GM21786 (cell line): ENCODE measurements around the gene CENPU.
A peak's percentile ranks its signal among the peaks of the same experiment; 100 is the strongest.
"Not testable (repeated sequence)": the region's sequence is repeated elsewhere in the genome, so short reads cannot be mapped to it uniquely, and the experiment has no call there.

ENCODE experiments used
- ATAC-seq: cut with Tn5 transposase; IDR thresholded peaks from one replicate; pipeline ENCODE4 v1.9.1; 2021; ENCODE audit not compliant: unreplicated experiment

CENPU gene

GRCh38 chr4:184668511-184669114, 65.3 kb downstream of the CENPU start:
- ATAC-seq = no peak

- no peak for ATAC-seq
These were observed 65.8 kb downstream of the CENPU start for GRCh38 chr4:184668096-184668495.

DNA sequence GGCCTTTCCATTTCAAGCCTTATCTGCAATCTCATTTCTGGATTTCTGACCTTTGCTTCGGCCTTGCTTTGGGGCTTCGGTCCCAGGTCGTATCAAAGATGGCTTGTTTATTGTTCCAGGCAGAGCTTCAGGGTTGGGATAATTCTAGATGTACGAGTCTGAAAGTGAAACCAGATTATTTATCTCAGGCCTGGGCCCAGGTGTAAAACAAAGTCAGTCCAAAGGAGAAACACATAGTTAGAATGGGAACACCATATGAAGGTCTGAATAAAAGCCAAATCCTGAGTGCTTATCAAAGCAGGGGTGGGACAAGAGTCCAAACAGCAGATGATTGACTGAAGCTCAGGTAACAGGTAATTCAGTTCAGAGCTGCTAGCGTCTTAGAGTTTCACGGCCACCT, 67.2 kb downstream of the CENPU start:
- no peak for ATAC-seq

DNA sequence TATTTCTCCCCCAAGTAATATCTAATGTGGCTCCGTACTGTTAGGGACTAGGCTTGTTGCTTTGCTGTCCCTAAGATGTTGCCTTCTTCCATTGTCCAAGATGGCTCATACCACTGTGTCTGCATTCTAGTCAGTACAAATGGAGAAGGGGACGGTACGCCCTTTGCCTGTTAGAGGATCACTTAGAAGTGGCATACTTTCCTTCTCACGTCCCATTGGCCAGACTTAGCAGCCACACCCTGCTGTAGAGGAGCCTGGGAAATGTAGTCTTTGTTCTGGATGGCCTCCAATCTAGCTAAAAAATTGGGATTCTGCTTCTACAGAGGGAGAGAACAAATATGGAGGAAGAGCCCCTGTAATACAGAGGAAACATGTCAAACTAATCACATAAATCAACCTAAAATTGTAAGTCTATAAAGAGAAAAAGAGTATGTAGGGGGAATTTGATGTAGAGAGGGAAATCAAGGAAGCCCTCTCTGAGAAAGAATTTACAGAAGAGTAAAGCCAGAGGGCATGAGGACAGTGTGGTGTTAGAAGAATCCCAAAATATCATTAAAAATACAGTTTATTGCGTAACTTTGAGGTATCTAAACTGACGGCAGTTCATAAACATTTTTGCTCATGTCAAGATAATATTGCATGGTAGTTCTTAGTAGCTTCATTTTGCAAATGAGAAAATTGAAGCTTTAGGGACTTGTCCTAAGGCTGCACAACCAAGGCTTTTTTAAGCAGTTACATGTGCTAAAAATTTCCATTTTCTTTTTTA, 69.3 kb downstream of the CENPU start:
- no peak for ATAC-seq

DNA sequence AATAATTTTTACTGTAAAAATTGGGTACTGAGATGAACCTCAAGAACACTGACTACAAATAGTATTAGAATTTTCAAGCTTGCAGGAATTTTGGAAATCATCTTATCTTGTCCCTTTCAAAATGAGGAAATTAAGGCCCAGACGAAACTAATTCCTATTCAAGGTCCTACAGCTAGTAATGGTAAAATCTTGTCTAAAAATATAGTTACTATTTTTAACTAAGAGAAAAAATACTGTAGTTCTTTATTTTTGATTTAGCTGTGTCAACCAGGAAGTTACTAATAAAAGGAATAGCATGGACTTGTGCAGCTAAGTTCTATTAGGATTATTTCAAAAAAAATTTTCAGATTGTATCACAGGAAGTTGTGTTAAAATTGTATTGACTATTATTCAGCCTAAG, 71.7 kb downstream of the CENPU start:
- ATAC-seq = no peak

- ATAC-seq = no peak
These were observed 72.9 kb downstream of the CENPU start for GRCh38 chr4:184660978-184661377.

DNA sequence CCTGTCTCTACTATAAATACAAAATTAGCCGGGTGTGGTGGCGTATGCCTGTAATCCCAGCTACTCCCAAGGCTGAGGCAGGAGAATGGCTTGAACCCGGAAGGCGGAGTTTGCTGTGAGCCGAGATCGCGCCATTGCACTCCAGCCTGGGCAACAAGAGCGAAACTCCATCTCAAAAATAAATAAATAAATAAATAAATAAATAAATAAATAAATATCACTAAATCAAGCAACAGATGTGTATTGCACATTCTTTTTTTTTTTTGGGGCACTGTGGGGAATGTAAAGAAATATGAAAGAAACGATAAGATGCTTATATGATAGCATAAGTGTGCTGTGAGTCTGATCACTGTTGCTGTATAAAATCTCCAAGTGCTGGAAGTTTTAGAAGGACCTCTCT, 76.1 kb downstream of the CENPU start:
- ATAC-seq = not testable (repeated sequence)

DNA sequence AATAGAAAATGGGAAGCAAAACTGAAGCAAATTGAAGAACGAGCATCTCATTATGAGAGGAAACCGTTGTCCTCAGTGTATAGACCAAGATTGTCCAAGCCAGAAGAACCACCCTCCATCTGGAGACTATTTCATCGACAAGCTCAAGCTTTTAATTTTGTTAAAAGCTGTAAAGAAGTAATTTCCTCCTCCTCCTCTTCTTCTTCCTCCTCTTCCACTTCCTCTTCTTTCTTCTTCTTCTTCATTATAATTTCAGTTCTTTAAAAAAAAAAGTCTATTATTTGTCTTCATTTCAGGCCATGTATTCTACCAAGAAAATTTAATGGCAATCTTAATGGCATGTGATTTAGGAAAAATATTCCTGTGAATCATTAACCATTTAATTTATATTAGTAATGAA, 76.8 kb downstream of the CENPU start:
- ATAC-seq = no peak

DNA sequence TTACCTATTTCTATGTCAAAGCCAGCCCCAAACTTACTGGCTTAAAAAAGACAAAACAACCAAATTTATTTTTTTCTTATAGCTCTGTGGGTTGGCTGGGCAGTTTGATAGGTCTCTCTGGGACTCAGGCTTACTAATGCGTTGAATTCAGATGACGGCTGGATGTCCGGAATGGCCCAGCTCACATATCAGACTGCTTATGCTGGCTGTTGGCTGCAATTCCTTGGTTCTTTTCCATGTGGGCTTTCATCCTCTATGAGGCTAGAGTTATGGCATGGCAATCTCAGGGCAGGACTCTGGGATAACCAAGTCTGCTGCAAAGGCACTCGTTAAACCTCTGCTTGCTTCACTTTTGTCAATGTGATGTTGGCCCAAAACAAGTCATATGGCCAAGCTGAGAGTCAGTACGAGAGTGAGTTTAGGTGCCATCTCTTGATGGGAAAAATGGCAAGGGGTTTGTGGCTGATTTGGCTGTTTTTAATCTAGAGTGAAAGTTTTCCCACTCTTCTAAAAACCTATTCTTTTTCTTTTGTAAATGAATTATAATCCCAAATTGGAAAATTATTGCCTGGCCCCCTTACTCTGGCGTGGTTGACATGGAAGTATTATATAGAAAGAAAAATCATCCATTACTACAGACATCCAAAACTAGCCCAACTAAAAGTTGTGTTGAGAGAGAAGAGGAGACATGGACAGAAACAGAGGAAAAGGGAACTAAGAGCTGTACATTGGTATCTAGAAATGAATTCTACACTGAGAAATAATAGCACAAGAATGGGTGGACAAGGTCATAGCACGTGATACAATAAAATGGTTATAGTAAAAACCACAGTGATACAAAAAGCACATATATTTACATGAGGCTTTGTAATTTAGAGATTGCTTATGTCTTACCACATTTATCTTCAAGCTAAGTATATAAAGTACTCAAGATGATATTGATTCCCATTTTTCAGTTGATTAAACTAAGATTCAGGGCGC, 77.7 kb downstream of the CENPU start:
- no peak for ATAC-seq

DNA sequence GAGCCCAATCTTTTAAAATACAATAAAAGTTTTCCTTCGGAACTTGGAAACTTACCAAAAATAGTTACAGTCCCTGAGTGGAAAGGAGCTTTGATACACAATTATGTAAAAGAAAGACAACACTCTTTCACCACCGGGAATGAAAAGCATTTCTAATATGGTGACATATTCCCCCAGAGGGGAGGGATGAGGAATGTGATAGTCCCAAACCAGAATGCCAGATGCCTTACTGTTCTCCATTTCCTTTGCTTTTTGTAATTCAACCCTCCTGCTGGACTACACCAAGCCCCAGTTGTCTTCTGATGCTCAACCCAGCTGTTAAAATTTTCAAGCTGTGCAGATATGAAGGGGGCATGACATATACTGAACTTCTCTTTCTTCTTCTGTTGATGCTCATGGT, 80.2 kb downstream of the CENPU start:
- no peak for ATAC-seq

GRCh38 chr4:184652681-184653080, 81.2 kb downstream of the CENPU start:
- not testable (repeated sequence) for ATAC-seq

DNA sequence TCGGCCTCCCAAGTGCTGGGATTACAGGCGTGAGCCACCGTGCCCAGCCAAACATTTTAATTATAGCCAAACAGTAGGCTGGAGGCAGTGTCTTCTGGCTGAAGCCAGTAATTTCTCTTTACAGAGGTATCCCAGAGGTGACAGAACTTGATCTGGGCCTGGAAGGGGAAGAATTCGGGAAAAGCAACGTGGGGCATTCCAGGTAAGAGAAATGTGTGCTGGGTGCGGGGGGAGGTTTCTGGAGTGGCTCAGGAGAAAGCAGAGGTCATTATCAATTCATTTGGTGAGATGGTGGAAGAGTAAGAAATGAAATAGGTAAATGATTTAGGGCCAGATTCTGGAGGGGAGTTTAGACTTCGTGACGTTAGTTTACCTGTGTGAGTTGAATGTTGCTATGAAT, 82.0 kb downstream of the CENPU start:
- ATAC-seq = no peak

- peak; percentile 1 for ATAC-seq
These were observed 83.7 kb downstream of the CENPU start for GRCh38 chr4:184649971-184650855.

GRCh38 chr4:184649026-184649970, 84.6 kb downstream of the CENPU start, which contains the start of the genes CASP3 and PRIMPOL:
TSS of gene CASP3 (minus strand) at chr4:184649447. CDS start at chr4:184638453, 10,994 bp downstream.
TSS of gene PRIMPOL (plus strand) at chr4:184649738. CDS start at chr4:184657141, 7,403 bp downstream.
- ATAC-seq = peak; percentile 79

DNA sequence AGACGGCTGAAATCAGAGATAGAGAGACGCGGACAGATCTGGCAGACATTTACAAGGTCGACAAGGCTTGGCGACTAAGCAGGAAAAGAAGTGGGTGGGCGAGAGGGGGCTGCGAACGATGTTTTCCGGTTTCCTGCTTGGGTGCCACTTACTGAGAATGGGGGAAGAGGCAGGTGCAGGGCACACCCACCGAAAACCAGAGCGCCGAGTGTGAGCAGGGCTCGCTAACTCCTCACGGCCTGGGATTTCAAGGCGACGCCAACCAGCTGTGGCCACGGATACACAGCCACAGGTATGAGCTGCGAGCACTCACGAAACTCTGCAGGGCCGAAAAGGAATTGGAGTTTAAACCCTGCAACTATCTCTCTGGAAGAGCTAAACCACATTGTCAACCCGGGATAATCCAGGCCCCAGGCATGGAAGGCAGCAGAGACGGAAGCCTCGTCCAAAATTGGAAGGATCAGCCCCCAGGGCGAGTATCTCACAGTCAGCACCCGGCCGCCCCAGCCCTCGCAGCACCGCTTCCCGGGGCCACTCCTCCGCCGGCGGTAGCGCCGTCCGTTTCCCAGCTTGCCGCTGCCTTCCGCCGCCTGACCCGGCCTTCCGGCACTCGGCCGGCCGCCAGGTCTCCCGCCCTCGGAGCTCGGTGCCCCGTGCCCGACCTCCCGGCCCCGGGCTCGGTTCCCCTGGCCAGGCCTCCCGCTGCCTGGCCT, 85.4 kb downstream of the CENPU start:
- peak; percentile 26 for ATAC-seq

DNA sequence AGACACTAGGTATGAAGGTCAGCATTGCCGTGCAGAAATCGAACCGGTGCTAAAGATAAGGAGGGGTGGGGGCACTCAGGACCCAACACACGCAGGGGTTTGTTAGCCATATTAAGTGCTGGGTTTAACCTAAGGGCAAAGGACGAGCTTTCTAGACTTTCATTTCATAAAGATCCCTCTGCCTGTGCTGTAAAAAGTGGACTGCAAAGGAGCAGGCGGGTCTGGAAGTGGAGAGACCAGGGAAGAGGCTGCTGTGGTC, 85.9 kb downstream of the CENPU start:
- ATAC-seq = no peak

DNA sequence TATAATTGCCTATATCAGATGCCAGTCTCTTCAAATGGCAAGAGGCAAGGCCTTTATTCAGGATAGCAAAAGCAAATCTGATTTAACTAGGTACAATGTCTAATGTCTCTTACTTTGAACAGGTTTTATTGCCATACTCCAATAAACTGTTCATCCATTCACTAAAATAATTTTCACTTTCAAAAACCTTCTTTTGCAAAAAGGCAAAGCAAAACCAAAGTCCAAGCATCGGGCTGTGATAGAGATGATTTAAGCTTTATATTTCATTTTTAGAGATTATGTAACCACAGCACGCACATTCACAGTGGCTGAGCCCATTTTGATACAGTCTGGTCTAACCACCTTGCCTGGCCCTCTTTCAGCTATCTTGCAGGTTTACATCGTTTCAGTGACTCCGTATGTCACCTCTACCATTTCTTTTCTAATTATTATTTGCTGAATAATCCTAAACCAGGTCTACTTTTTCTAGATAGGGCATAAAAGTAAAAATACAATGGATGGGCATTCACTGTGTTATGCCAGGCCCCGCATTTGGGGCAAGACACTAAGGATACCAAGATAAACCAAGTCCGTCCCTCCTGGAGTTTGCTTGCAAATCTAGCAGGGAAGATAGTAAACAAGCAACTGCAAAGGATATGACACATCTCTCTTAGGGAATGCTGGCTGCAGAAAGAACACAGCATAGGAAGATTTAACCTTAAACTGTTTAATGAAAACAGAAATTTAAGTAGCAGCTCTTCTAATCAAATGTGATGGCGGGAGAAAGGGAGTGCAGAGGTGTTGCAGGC, 86.4 kb downstream of the CENPU start:
- ATAC-seq = no peak
